ENCODE measurements around the gene SCG2.

SCG2 gene

DNA sequence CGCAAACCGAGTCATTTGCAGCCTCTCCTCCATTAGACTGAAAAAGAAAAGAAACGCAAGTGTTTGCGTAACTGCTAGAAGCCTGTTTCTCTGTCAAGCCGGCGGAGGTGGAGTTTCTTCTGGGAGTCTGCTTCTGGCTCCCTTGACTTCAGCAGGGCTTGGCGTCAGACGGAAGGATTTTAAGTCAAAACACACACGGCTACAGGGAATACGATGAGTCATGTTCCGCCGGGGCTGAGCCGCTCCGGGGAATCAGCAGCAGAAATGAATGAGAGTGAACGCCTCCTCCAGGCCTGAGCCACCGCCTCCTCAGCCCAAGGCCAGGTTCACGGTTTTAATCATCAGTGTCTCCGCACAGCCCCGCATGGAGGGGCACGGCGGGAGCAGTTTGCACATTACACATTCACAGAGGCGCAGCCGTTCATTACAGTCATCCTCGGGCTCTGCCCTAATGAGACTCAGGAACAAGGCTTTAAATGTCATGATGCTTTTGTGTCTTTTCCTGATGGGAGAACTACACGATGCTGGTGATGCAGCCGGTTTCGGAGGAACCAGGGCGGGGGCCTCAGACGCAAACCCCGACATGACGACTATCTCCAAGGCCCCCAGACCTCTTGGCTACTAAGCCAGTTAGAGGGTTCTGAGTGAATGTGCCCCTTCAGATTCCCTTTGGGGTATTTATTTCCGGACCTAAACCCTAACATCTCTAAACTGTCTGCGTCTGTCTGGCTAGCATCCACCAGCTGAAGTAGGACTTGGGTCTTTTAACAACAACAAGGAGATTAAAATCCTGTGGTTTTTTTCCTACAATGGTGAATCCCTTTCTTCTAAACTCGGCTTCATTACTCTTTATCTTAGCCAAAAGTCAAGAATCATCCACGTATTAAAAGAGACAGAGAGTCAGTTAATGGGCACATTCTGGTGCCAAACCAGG, 11.1 kb upstream of the SCG2 start:
- TF ChIP-seq, protein P1, sequence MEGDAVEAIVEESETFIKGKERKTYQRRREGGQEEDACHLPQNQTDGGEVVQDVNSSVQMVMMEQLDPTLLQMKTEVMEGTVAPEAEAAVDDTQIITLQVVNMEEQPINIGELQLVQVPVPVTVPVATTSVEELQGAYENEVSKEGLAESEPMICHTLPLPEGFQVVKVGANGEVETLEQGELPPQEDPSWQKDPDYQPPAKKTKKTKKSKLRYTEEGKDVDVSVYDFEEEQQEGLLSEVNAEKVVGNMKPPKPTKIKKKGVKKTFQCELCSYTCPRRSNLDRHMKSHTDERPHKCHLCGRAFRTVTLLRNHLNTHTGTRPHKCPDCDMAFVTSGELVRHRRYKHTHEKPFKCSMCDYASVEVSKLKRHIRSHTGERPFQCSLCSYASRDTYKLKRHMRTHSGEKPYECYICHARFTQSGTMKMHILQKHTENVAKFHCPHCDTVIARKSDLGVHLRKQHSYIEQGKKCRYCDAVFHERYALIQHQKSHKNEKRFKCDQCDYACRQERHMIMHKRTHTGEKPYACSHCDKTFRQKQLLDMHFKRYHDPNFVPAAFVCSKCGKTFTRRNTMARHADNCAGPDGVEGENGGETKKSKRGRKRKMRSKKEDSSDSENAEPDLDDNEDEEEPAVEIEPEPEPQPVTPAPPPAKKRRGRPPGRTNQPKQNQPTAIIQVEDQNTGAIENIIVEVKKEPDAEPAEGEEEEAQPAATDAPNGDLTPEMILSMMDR (IDR thresholded peaks at IDR 0.05; ENCODE audit: low read depth, low read length), result peak; percentile 30
- H3K4me3 ChIP-seq (replicated peaks in 1 of 2; ENCODE audit: low read depth in 2 of 2, low read length in 2 of 2), result peak overlapping the region; percentile 24 to 30
- peak; percentile 98 to 99 for DNase-seq (ENCODE audit: low read depth in 2 of 2)

DNA sequence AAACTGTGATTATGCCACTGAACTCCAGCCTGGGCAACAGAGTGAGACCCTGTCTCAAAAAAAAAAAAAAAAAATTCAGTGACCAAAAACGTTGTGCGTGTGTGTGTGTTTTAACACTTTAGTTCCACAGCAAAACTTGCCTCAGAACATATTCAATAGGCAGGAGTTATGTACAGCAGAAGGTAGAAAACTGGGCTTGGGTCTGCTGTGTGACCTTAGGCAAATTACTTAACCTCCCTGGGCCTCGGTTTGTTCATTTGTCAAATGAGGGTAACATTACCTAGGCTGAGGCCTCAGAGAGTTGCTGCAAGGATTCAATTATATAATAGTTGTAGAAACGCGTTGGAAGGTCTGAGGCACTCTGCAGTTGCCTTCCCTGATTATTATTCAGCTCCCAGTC, 10.3 kb upstream of the SCG2 start:
- no peak for DNase-seq (ENCODE audit: low read depth in 2 of 2)
- TF ChIP-seq, protein P1 (IDR thresholded peaks at IDR 0.05; ENCODE audit: low read depth, low read length), result no peak
- peak overlapping the region; percentile 24 to 30 for H3K4me3 ChIP-seq (replicated peaks in 1 of 2; ENCODE audit: low read depth in 2 of 2, low read length in 2 of 2)

DNA sequence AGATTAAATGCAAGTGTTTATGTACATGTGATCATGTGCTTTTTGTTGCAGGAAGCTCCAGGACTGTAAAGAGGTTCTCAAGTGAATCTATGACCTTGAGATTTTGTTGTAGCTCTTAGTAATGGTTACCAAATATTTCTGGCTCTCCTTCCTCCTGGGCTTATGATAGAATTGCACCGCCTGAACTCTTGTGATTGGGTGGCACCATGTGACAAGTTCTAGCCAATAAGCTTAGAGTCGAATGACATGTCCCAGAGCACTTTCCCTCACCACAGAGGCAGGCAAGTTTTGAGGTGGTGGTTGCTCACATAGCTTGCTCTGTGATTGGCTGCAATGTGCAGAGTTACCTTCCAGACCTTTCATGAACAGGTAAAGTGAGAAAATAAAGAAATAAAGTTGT, 8.9 kb upstream of the SCG2 start:
- no peak for DNase-seq (ENCODE audit: low read depth in 2 of 2)
- TF ChIP-seq, protein P1 (IDR thresholded peaks at IDR 0.05; ENCODE audit: low read depth, low read length), result no peak
- no peak overlapping the region for H3K4me3 ChIP-seq (replicated peaks in 1 of 2; ENCODE audit: low read depth in 2 of 2, low read length in 2 of 2)

DNA sequence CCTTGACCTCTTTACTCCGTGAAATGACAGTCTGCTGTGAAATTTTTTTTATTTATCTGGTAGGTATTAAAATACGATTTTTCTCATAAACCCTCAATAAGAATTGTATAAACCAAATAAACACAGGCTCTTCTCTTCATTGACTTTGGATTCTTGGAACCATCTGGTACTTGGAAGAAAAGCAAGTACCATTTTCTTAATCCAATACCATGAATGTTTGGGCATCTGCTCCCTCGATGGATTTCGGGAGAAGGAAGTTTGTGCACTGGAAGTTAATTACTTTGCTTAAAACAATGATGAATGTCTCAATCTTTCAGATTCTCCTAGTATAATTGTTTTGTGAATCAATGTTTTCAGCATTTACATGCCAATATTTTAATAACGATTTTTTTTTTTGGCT, 5.3 kb upstream of the SCG2 start:
- TF ChIP-seq, protein P1 (IDR thresholded peaks at IDR 0.05; ENCODE audit: low read depth, low read length), result no peak

DNA sequence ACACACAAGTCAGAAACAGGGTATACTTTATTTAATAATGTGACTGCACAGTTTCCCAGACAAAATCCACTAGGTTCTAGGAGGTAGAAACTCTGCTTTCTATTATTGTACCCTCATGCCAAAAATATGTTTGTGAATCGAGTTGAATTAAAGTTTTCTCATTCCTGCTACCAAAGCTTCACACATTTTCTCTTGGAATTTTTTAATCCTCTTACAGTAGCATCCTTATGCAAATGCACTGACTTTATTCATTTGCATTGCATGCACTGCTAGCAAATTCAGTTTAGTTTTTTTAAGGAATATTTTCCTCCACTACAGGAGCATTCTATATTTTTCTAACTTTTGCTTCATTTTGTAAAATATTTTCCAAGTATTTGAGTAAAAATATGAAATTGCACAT, 4.8 kb upstream of the SCG2 start:
- TF ChIP-seq, protein P1 (IDR thresholded peaks at IDR 0.05; ENCODE audit: low read depth, low read length), result no peak
- no peak for DNase-seq (ENCODE audit: low read depth in 2 of 2)
- H3K4me3 ChIP-seq (replicated peaks in 1 of 2; ENCODE audit: low read depth in 2 of 2, low read length in 2 of 2), result no peak overlapping the region

More for the DNA sequence above, 5.3 kb upstream of the SCG2 start:
- H3K4me3 ChIP-seq (replicated peaks in 1 of 2; ENCODE audit: low read depth in 2 of 2, low read length in 2 of 2), result no peak overlapping the region
- no peak for DNase-seq (ENCODE audit: low read depth in 2 of 2)

DNA sequence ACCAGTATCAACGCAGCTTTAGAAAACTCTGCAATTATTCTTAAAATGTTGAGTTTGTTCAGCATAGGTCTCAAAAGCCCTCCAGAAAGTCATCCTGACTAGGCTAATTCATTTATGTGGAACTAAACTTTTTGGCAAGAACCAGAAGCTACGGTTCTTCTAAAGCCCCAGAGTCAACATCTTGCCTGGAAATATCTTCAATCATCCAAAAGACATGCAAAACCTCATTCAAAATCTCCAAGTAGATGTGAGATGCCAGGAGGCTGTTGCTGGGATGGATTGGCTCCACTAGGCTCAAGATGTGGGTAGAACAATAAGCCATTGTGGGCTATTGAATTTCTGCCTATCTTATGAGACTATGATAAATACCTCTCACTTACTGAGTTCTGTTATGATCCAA, 2.1 kb upstream of the SCG2 start:
- no peak overlapping the region for H3K4me3 ChIP-seq (replicated peaks in 1 of 2; ENCODE audit: low read depth in 2 of 2, low read length in 2 of 2)
- DNase-seq (ENCODE audit: low read depth in 2 of 2), result no peak
- TF ChIP-seq, protein P1 (IDR thresholded peaks at IDR 0.05; ENCODE audit: low read depth, low read length), result no peak
